ENCODE results near the gene DCHS1.

GRCh38 chr11:6630632-6631291 is 24.8 kb downstream of the DCHS1 start:
- TF ChIP-seq CTCF (IDR thresholded peaks at IDR 0.05 in 8 of 11, conservative IDR thresholded peaks at IDR 0.05 in 3 of 11) (no peak), POLR2A (IDR thresholded peaks at IDR 0.05) (no peak)

Data from spleen (tissue), 7 donors.